ENCODE data around the gene WDSUB1.

The WDSUB1 gene

GRCh38 chr2:159285929-159286708 lies at the start of gene WDSUB1:
Gene WDSUB1, minus strand, starts transcription at chr2:159286703. Its CDS starts 3,634 bp downstream, at chr2:159283069.
- DNase-seq (ENCODE audit: low read depth, low spot score): no peak

GRCh38 chr2:159326569-159327255 lies 40.2 kb upstream of the WDSUB1 start:
- DNase-seq (ENCODE audit: low read depth, low spot score): no peak

GRCh38 chr2:159322419-159322818 lies 35.9 kb upstream of the WDSUB1 start:
- no peak for DNase-seq (ENCODE audit: low read depth, low spot score)

GRCh38 chr2:159317392-159318088 lies 31.0 kb upstream of the WDSUB1 start:
- DNase-seq (ENCODE audit: low read depth, low spot score): no peak

GRCh38 chr2:159307942-159308341 lies 21.4 kb upstream of the WDSUB1 start:
- DNase-seq (ENCODE audit: low read depth, low spot score): no peak

GRCh38 chr2:159300586-159300985 lies 14.1 kb upstream of the WDSUB1 start:
- DNase-seq (ENCODE audit: low read depth, low spot score): no peak

- no peak for DNase-seq (ENCODE audit: low read depth, low spot score)
These were observed 12.5 kb upstream of the WDSUB1 start for GRCh38 chr2:159298967-159299366.

GRCh38 chr2:159297042-159297707 lies 10.7 kb upstream of the WDSUB1 start:
- no peak for DNase-seq (ENCODE audit: low read depth, low spot score)

GRCh38 chr2:159292157-159292556 lies 5.7 kb upstream of the WDSUB1 start:
- DNase-seq (ENCODE audit: low read depth, low spot score): no peak

GRCh38 chr2:159290289-159290907 lies 3.9 kb upstream of the WDSUB1 start:
- DNase-seq (ENCODE audit: low read depth, low spot score): peak; percentile 3

- DNase-seq (ENCODE audit: low read depth, low spot score): no peak
These were observed 1.2 kb upstream of the WDSUB1 start for GRCh38 chr2:159287733-159288132.

GRCh38 chr2:159286709-159287441 lies 372 bp upstream of the WDSUB1 start:
- peak; percentile 95 for DNase-seq (ENCODE audit: low read depth, low spot score)

GRCh38 chr2:159285433-159285832 lies 1.1 kb downstream of the WDSUB1 start:
- DNase-seq (ENCODE audit: low read depth, low spot score): no peak

- DNase-seq (ENCODE audit: low read depth, low spot score): no peak
These were observed 3.0 kb downstream of the WDSUB1 start for GRCh38 chr2:159283529-159283928.

- DNase-seq (ENCODE audit: low read depth, low spot score): no peak
These were observed 5.5 kb downstream of the WDSUB1 start for GRCh38 chr2:159281002-159281401.

GRCh38 chr2:159279700-159280099 lies 6.8 kb downstream of the WDSUB1 start:
- DNase-seq (ENCODE audit: low read depth, low spot score): no peak

GRCh38 chr2:159275111-159275510 lies 11.4 kb downstream of the WDSUB1 start:
- no peak for DNase-seq (ENCODE audit: low read depth, low spot score)

- DNase-seq (ENCODE audit: low read depth, low spot score): no peak
These were observed 14.3 kb downstream of the WDSUB1 start for GRCh38 chr2:159272156-159272555.

- no peak for DNase-seq (ENCODE audit: low read depth, low spot score)
These were observed 15.6 kb downstream of the WDSUB1 start for GRCh38 chr2:159270744-159271379.

GRCh38 chr2:159267921-159268320 lies 18.6 kb downstream of the WDSUB1 start:
- DNase-seq (ENCODE audit: low read depth, low spot score): no peak
